Liver (tissue), 9 donors: ENCODE measurements around the gene TMEM223. TPM values are rescaled to one million over a fixed set of nuclear protein-coding genes. Genes with fewer than 3 reads are reported as not detected.
A peak's percentile ranks its signal among the peaks of the same experiment; 100 is the strongest.

ENCODE experiments used
- DNase-seq: peaks from one replicate; pipeline ENCODE4 v3.0.0-alpha.2; 2017; ENCODE audit warnings: low spot score
- H3K27ac ChIP-seq, 2 donors: one replicate each; pipeline ENCODE4 v1.7.0; 2013; ENCODE audit warnings: inconsistent platforms in 2 of 2, low read length in 2 of 2, control low read depth in 1 of 2, low read depth in 1 of 2, mild to moderate bottlenecking in 1 of 2
- H3K27me3 ChIP-seq, 4 donors: one replicate each; pipeline versions ENCODE4 v1.6.1 to v1.7.0; 2013; ENCODE audit warnings: low read length in 3 of 4, inconsistent platforms in 1 of 4, mild to moderate bottlenecking in 1 of 4, moderate library complexity in 1 of 4; ENCODE audit not compliant: control insufficient read depth in 4 of 4, insufficient read depth in 4 of 4
- H3K36me3 ChIP-seq, 4 donors: one replicate each; pipeline versions ENCODE4 v1.6.1 to v1.7.0; 2013; ENCODE audit warnings: low read length in 3 of 4, mild to moderate bottlenecking in 3 of 4, low read depth in 1 of 4, moderate library complexity in 1 of 4; ENCODE audit not compliant: control insufficient read depth in 4 of 4, insufficient read depth in 3 of 4
- H3K4me1 ChIP-seq, 4 donors: one replicate each; pipeline versions ENCODE4 v1.6.1 to v1.7.0; 2013; ENCODE audit warnings: low read length in 3 of 4, mild to moderate bottlenecking in 3 of 4, moderate library complexity in 1 of 4; ENCODE audit not compliant: control insufficient read depth in 4 of 4, insufficient read depth in 4 of 4
- H3K4me3 ChIP-seq, 3 donors: one replicate each; pipeline versions ENCODE4 v1.6.1 to v1.7.0; 2013; ENCODE audit warnings: low read length in 3 of 3, control low read depth in 1 of 3, low read depth in 1 of 3, mild to moderate bottlenecking in 1 of 3
- H3K9ac ChIP-seq, 2 donors: one replicate each; pipeline ENCODE4 v1.7.0; 2013; ENCODE audit warnings: low read length in 2 of 2, mild to moderate bottlenecking in 2 of 2, moderate library complexity in 2 of 2, control low read depth in 1 of 2, low read depth in 1 of 2
- H3K9me3 ChIP-seq, 4 donors: one replicate each; pipeline versions ENCODE4 v1.6.1 to v1.7.0; 2013; ENCODE audit warnings: low read length in 3 of 4; ENCODE audit not compliant: control insufficient read depth in 4 of 4
- CTCF ChIP-seq: fragments of 150-350 bp; IDR thresholded peaks from 2 replicates; pipeline ENCODE4 v1.5.1; 2017; ENCODE audit warnings: improper control_type of control experiment, low read depth, low read length; ENCODE audit not compliant: missing input control
- EGR1 ChIP-seq, 2 donors: IDR thresholded peaks; 2 replicates each; pipeline ENCODE4 v1.6.1; 2016 to 2018; ENCODE audit warnings: antibody characterized with exemption in 2 of 2, low read depth in 2 of 2
- FOXA1 ChIP-seq: IDR thresholded peaks from 2 replicates; pipeline ENCODE4 v1.6.1; 2016; ENCODE audit warnings: antibody characterized with exemption
- FOXA2 ChIP-seq: IDR thresholded peaks from 2 replicates; pipeline ENCODE4 v1.6.1; 2016; ENCODE audit warnings: antibody characterized with exemption
- GABPA ChIP-seq, 2 donors: IDR thresholded peaks in 1 of 2; conservative IDR thresholded peaks in 1 of 2; 2 replicates each; pipeline ENCODE4 v1.6.1; 2016; ENCODE audit warnings: antibody characterized with exemption in 2 of 2, mild to moderate bottlenecking in 1 of 2, moderate library complexity in 1 of 2
- HNF4A ChIP-seq, 2 donors: conservative IDR thresholded peaks; 2 replicates each; pipeline ENCODE4 v1.6.1; 2016; ENCODE audit warnings: antibody characterized with exemption in 2 of 2, mild to moderate bottlenecking in 2 of 2
- HNF4G ChIP-seq: IDR thresholded peaks from 2 replicates; pipeline ENCODE4 v1.6.1; 2016; ENCODE audit warnings: antibody characterized with exemption
- JUND ChIP-seq, 2 donors: IDR thresholded peaks; 2 replicates each; pipeline ENCODE4 v1.6.1; 2016; ENCODE audit warnings: antibody characterized with exemption in 2 of 2
- MAX ChIP-seq: IDR thresholded peaks from 2 replicates; pipeline ENCODE4 v1.6.1; 2016; ENCODE audit warnings: antibody characterized with exemption
- NR2F2 ChIP-seq: IDR thresholded peaks from 2 replicates; pipeline ENCODE4 v1.6.1; 2016; ENCODE audit warnings: antibody characterized with exemption
- RAD21 ChIP-seq, 2 donors: IDR thresholded peaks; 2 replicates each; pipeline ENCODE4 v1.6.1; 2016; ENCODE audit warnings: antibody characterized with exemption in 2 of 2, mild to moderate bottlenecking in 2 of 2
- REST ChIP-seq: IDR thresholded peaks from 2 replicates; pipeline ENCODE4 v1.6.1; 2016; ENCODE audit warnings: antibody characterized with exemption, mild to moderate bottlenecking
- RXRA ChIP-seq, 2 donors: IDR thresholded peaks; 2 replicates each; pipeline ENCODE4 v1.6.1; 2017 to 2018; ENCODE audit warnings: antibody characterized with exemption in 2 of 2, mild to moderate bottlenecking in 1 of 2
- SP1 ChIP-seq: IDR thresholded peaks from 2 replicates; pipeline ENCODE4 v1.6.1; 2018; ENCODE audit warnings: antibody characterized with exemption, mild to moderate bottlenecking
- TAF1 ChIP-seq: conservative IDR thresholded peaks from 2 replicates; pipeline ENCODE4 v1.6.1; 2016; ENCODE audit warnings: antibody characterized with exemption, mild to moderate bottlenecking
- YY1 ChIP-seq: IDR thresholded peaks from 2 replicates; pipeline ENCODE4 v1.6.1; 2016; ENCODE audit warnings: antibody characterized with exemption, mild to moderate bottlenecking
- WGBS: extraction: QIAGEN DNeasy Blood & Tissue Kit; methylation state at CpG from one replicate; pipeline ENCODE4 v1.1.7; 2013; 5-methylcytosine and 5-hydroxymethylcytosine counted together
- polyA plus RNA-seq, 2 donors: library from polyadenylated mRNA; stranded (reverse) in 1 of 2; unstranded in 1 of 2; fragments of 200-250 nt in 1 of 2; fragments of >200 nt in 1 of 2; fragmentation: Nextera tagmentation in 1 of 2; extraction: Ambion mirVana in 1 of 2; gene quantifications; one replicate each; pipeline versions ENCODE4 v1.2.1 to v1.2.3, GENCODE V29; 2013 to 2015
- total RNA-seq, 2 donors: library from RNA; depleted of rRNA; stranded (reverse); fragments of >200 nt; gene quantifications; one replicate each; pipeline ENCODE4 v1.2.3, GENCODE V29; 2014
- donor health status: healthy.
- donor health status: healthy.
- donor health status: healthy.
- donor health status: healthy.
- donor health status: healthy.

Gene TMEM223
- total and polyA plus RNA-seq, 4 donors, result 9.2 to 23.8 (median 13.0) TPM

GRCh38 chr11:62805076-62805892 lies 13.5 kb upstream of the TMEM223 start, which contains the start of gene NXF1:
NXF1 (minus strand) TSS chr11:62805440; CDS start chr11:62805356, 84 bp downstream.
- no peak for TF ChIP-seq CTCF
- TF ChIP-seq SP1, result peak; percentile 85
- TF ChIP-seq NR2F2, result no peak
- TF ChIP-seq FOXA2, result no peak
- peak in 1 of 2 donors; percentile 67 for TF ChIP-seq GABPA (IDR thresholded peaks at IDR 0.05 in 1 of 2, conservative IDR thresholded peaks at IDR 0.05 in 1 of 2)
- peak in 1 of 2 donors; percentile 8 for TF ChIP-seq HNF4A (conservative IDR thresholded peaks at IDR 0.05)
- TF ChIP-seq EGR1 (IDR thresholded peaks at IDR 0.05; ENCODE audit: low read depth in 2 of 2), result peak in 1 of 2 donors; percentile 50
- TF ChIP-seq RXRA (IDR thresholded peaks at IDR 0.05), result peak; percentile 48 to 56
- no peak for TF ChIP-seq MAX
- peak in 1 of 2 donors; percentile 14 for TF ChIP-seq RAD21 (IDR thresholded peaks at IDR 0.05)
- peak; percentile 83 for TF ChIP-seq YY1
- TF ChIP-seq HNF4G, result no peak
- peak in 1 of 2 donors; percentile 43 for TF ChIP-seq JUND (IDR thresholded peaks at IDR 0.05)
- TF ChIP-seq FOXA1, result peak; percentile 44
- peak; percentile 99 for TF ChIP-seq TAF1
- TF ChIP-seq REST, result peak; percentile 97
- Histone ChIP-seq H3K4me1 (peaks cover 0 to 27% (median 16%) of the 10 kb centered on the region in 4 donors), H3K27me3 (no peaks in the 10 kb centered on the region), H3K9me3 (no peaks in the 10 kb centered on the region), H3K27ac (peak within 1 kb of the TSS; percentile 80 to 90), H3K9ac (peak within 1 kb of the TSS; percentile 66 to 96), H3K4me3 (peak within 1 kb of the TSS; percentile 71 to 95 (median 90)), H3K36me3 (peaks cover 7 to 29% (median 20%) of the 10 kb centered on the region in 4 donors)
- WGBS, result under 1% methylated on average over 77 of the region's 77 CpGs
- DNase-seq, result peak; percentile 98
